GM21367 (cell line): ENCODE results near the gene PRRG1.
"Not testable (repeated sequence)": the region's sequence is repeated elsewhere in the genome, so short reads cannot be mapped to it uniquely, and the experiment has no call there.

Experiments used
- ATAC-seq: cut with Tn5 transposase; IDR thresholded peaks from one replicate; pipeline ENCODE4 v1.9.1; 2021; ENCODE audit not compliant: unreplicated experiment

Gene PRRG1

DNA sequence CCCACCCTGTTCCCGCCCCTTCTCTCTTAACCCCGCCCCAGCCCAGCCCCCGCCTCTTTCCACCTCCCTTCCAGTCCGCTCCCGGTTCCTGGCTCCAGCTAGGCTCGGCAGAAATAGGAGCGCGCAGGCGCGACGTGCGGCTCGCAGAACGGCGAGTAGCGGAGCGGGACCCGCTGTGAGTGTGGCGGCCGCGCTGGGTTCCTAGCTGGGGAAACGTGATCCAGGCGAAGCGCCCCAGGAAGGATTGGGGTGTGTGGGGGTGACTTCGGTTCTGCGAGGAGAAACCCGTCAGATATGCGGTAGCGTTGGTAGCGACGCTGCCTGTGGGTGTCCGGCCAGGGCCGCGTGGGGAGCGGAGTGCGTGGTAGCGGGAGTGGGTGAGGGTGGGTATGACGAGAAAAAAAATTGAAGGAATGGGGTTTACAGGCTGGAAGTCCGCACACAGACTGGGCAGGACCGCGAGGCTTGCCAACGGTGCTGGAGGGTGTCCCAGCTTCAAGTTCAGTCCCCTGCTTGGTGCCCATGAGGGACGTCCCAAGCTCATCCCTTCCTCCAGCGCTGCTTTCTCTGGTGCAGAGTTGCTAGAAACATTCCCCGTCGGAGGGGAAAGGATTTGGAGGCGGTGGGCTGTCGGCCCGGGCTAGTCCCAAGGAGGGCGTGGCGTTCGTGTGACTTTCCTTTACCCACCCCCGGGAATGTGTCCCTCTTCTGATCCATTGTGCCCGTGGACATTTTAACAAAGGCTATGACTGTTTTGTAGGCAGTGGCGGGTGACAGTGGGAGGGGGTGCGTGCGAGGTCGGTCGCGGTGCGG lies at the start of gene PRRG1:
Gene PRRG1 (plus strand): TSS at position 144 of the 813 bp plus-strand sequence. CDS start 56,886 bp downstream, outside the sequence.
- no peak for ATAC-seq

DNA sequence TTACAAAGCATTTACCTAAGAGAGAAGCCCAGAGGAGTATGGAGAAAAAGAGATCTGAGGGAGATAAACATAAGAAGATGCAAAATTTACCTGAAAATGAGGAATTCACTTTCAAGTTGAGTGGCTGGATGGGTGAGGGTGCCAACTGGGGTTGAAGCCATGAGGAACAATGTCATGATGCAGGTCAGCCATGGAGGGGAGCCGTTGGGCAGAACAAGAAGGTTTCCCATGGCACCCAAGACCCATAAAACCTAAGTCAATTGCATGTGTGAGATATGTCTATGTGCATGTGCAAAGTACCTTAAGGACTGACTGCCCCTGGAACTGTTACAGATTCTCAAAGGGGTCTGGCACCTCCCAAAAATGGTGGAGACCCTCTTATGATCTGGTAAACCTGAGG lies 46.6 kb upstream of the PRRG1 start:
- ATAC-seq: no peak

DNA sequence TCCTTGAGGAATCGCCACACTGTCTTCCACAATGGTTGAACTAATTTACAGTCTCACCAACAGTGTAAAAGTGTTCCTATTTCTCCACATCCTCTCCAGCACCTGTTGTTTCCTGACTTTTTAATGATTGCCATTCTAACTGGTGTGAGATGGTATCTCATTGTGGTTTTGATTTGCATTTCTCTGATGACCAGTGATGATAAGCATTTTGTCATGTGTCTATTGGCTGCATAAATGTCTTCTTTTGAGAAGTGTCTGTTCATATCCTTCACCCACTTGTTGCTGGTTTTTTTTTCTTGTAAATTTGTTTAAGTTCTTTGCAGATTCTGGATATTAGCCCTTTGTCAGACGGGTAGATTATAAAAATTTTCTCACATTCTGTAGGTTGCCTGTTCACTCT lies 43.9 kb upstream of the PRRG1 start:
- not testable (repeated sequence) for ATAC-seq

DNA sequence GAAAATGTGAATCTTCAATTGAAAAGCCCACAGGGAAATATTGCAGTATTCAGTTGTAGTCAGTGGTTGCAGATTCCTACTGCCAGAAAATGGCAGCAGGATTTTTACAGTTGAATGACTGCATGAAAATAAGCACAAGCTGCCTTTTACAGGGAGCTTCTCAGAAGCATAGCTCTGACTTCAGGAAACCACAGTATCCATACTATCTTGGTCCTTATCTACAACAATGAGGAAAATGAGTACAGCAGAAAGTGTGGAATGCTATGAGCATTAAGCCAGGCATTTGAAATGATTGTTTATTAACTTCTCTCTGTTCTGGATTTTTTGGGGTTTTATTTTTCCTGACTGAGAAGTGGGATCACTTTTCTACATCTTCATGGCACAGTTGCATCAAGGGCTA lies 34.6 kb upstream of the PRRG1 start:
- ATAC-seq: no peak

DNA sequence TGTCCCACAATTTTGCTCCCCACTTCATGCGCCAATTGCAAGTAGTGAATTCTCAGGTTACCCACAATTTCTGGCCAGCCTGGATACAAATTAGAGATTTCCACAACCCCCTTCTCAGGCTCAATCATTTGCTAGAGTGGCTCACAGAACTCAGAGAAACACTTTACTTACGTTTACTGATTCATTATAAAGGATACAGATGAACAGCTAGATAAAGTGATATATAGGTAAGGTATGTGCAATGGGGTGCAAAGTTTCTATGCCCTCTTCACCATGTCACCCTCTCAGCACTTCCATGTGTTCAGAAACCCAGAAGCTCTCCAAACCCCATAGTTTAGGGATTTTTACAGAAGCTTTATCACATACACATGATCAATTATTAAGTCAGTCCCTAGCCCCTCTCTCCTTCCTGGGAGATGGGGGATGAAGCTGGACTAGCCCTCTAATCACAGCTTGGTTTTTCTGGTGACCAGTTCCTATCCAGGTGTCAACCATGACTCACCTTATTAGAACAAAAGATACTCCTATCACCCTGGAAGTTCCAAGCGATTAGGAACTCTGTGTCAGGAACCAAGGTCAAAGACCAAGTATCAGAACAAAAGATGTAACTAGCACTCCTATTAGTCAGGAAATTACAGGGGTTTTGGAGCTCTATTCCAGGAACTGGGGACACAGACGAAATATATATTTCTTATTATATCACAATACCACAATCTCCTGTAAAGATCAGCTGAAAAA lies 33.5 kb upstream of the PRRG1 start:
- no peak for ATAC-seq

DNA sequence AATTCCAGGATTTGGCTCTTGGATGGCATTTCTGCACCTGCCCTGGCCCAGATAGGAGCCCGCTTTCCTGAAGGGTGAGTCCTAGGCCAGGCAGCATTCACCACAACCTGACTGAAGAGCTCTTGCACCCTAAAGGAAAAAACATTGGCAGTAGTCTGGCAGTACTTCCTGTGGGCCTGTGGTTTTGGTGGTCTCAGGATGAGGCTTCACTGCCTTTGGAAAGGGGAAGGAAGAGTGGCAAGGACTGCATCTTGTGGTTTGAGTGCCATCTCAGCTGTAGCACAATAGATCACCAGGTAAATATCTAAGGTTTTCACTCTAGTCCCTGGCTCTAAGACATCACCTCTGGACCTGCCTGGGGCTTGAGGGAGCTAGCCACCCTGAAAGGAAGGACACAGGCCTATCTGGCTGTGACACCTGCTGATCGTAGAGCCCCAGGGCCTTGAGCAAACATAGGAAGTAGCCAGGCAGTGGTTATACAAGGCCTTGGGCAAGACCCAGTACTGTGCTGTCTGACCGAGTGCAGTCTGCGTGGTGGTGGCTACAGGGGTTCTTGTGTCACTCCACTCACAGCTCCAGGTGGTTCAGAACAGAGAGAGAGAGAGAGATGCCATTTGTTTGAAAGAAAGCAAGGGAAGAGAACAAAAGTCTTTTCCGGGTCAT lies 28.5 kb upstream of the PRRG1 start:
- ATAC-seq: no peak

DNA sequence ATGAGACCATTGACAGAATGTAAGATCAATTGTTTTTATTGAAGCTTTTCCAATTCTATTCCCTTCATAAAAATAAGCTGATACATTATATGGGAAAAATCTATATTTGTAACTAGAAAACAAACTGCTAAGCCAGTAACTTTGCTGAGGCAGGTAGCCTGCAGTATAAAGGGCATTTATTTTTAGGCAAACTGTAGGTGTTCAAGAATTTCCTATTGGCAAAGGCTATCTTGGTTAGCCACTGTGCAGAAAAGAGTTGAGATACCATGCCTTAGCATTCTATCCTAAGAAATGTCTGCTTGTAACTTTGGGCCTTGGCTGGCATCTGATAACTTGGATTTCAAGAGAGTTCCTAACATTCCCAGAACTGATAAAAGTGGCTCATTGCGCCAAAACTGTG lies 18.5 kb upstream of the PRRG1 start:
- ATAC-seq: no peak

DNA sequence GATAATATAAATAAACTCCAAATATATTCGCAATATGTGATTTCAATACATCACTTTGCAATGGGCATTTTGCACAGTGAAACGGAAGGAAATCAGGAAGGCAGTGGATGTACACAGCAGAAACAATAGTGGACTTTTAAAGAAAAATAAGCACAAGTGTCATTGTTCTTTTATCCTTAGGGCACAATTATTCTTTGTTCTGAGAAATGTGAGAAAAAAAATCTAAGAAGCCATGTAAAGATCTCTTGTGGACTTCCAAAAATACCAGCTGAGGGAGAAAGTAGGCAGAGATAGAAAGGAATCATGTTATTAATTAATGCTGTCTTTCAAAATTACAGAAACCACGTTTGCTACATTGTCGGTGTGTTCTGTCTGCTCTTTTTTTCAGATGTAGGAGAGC lies 17.6 kb upstream of the PRRG1 start:
- no peak for ATAC-seq

DNA sequence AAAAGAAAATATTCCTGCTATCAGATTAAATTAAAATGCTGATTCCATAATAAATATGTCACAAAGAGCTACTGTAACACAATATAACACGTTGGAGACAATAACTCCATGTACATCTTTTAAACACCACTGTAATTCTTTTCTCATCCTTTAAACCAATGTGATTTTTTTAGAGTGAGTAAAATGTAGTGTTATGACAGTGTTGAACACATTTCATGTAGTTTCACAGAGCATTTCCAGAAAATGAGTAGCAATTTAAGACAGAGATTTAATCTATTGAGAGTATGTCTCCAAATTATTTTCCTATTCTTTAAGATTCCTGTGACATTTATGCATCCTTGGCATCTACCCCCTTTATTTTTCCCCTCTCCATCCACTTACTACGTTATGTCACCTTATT lies 17.1 kb upstream of the PRRG1 start:
- no peak for ATAC-seq

DNA sequence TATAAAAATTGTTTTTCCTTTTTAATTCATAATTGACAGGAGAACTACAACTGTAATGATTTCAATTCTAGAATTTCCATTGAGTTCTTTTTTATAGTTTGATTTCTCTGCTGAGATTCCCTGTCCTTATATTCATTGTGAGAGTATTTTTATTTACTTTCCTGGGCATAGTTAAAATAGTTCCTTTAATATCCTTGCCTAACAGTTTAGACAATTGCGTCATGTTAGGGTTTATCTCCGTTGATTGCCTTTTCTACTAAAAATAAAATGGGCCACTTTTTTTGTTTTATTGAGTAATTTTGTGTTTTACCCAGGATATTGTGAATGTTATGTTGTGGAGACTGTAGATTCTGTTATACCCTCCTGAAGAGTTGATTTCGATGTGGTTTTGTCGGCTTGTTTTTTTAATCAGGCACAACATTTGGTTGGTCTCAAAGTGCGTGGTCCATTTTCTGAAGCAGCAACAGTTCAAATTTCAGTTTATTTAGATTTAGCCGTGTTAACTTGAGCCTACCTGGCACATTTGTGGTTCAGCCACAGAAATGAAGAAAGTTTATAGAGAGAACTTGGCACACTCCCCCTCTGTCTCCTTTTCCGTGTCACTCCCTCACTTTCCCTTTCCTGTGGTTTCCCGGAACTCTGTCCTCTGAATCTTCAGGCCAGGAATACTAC lies 16.0 kb upstream of the PRRG1 start:
- ATAC-seq: no peak

DNA sequence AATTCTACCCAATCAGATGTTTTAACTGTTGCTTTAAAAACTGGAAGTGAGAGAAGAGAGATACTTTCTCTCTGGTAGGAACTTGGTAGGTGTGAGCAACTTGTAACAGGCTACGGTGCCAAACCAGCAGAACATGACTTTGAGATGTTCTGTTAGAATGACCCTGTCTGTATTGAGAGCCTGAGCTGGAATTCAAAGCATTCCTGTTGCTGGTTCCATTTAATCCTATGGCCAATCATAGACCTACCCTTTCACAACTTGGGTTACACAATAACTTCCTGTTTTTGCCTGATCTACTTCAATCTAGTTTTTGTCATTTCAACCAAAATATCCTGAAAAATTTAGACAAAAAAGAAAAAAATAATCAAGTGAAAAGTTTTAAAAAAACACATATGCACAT lies 1.7 kb upstream of the PRRG1 start:
- ATAC-seq: no peak

DNA sequence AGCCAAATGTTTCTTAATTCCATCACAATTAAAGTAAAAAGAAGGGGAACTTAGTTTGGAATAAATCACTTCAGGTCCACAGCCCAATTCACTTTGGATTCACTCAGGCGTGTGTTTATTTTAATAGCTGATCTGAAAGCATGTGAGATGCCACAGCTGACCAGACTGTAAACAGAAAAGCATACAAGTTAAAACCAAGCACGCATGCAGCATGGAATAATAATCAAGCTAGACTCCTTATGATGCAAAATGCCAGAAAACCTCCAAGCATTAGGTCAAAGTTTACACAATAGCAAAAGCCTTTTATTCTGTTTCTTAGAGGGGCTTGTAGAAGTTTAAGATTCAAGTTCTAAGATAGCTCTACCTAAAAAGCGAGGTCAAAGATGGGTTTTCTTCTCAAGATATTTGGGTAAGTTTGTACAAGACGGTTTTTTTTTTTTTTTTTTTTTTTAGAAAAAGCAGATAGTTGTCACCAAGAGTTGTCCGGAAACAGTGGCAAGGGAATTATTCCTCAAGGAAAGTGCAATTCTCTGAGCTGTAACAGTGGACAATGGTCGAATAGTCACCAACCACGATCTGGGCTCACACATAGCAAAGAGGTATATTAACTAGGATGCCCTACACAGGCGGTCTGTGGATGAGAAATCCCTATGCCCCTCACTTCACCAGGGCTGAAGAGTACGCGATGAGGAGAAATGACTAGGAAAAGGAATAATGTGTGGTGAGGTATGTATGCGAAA lies 763 bp upstream of the PRRG1 start:
- no peak for ATAC-seq

DNA sequence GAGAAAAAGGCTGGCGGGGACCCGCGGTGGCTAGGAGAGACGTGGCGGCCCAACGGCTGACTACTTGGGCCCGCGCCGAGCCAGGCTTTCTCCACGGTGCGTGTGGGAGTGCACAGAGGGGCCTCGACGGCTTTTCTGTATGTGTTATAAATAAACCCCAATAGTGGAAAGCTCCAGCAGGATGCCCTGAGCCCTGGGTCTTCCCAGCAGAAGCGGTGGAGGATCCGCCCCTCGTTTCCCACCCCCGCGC lies 268 bp upstream of the PRRG1 start:
- no peak for ATAC-seq

DNA sequence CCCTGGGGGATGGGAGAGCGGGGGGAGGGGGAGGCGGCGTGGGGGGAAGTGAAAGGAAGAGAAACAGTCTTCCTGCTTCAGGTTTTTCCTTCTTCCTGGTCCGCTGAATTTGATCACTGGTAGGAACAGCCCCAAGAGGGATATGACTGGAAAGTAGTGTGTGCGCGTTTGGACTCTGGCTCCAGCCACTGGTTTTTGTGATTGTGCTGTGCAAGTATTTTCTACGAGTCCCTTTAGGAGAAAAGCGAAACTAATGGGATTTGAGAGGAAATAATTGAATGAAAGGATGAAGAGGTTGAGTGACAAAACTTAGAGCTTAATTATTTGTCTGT lies 836 bp downstream of the PRRG1 start:
- no peak for ATAC-seq

DNA sequence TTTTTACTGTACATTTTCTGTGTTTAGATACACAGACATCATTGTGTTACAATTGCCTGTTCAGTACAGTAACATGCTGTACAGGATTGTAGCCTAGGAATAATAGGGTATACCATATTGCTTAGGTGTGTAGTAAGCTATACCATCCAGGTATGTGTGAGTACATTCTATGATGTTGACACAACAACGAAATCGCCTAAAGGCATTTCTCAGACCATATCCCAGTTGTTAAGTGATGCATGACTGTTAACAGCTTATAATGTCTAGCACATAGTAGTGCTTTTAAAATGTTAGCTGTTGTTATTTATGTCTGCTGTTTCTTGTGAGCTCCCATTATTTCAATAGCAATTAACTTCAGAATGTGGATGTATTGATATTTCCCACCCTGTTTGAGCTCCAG lies 4.5 kb downstream of the PRRG1 start:
- no peak for ATAC-seq

DNA sequence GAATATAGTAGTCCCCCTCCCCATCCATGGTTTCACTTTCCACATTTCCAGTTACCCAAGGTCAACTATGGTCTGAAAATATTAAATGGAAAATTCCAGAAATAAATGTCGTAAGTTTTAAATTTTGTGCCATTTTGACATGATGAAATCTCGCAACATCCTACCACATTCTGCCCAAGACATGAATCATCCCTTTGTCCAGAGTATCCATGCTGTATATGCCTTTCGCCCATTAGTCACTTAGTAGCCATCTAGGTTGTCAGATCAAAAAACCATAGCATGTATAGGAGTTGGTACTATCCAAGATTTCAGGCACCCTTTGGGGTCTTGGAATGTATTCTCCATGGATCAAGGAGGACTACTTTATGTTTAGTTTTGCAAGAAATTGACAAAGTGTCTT lies 8.3 kb downstream of the PRRG1 start:
- no peak for ATAC-seq

DNA sequence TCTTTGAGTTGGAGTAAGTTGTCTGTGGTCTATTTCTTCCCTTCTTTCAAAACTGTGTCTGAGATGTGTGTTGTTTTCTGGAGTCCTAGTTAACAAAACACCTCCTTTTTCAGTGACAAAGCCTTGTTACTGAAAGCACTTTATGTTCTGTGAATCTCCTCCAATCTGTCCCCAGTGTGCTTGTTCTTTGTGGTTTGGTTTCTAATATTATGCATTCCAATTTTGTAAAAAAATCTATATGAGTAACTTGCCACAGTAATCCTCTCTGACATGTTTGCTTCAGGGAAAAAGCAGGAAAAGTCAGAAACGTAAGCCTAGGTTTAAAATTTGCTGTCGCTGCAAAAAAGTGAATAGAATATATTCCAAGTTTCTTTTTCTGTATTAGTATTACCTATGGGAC lies 12.4 kb downstream of the PRRG1 start:
- ATAC-seq: no peak

DNA sequence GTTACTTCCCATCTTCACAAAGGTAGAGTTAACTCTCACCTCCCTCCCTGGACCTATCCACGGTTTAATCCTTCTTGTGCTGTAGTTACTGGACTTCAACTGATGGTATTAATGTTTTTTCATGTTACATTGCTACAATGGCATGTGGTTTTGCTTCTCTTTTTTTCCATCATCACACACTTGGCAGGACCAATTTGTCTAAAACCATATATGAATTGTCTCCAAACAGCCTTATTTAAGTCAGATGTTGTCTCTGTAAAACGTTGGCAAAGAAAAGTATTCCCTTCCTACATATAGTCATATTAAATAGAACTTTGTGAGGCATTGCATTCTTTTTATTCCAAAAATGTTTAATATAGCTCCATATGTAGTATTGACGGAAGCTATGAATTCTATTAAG lies 15.5 kb downstream of the PRRG1 start:
- ATAC-seq: no peak

DNA sequence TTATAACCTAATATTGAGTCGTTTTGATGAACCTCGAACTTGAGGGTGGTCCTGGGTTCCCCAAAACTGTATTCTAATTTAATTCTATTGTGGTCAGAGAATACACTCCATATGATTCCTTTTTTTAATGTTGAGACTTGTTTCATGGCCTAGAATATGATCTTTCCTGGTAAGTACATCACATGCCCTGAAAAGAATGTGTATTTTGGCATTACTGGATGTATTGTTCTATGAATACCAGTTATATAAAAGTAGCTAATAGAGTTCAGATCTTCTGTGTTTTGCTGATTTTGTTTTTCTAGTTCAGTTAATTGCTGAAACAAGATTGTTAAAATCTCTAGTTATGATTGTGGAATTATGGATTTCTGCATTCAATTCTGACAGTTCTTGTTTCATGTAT lies 18.8 kb downstream of the PRRG1 start:
- no peak for ATAC-seq

DNA sequence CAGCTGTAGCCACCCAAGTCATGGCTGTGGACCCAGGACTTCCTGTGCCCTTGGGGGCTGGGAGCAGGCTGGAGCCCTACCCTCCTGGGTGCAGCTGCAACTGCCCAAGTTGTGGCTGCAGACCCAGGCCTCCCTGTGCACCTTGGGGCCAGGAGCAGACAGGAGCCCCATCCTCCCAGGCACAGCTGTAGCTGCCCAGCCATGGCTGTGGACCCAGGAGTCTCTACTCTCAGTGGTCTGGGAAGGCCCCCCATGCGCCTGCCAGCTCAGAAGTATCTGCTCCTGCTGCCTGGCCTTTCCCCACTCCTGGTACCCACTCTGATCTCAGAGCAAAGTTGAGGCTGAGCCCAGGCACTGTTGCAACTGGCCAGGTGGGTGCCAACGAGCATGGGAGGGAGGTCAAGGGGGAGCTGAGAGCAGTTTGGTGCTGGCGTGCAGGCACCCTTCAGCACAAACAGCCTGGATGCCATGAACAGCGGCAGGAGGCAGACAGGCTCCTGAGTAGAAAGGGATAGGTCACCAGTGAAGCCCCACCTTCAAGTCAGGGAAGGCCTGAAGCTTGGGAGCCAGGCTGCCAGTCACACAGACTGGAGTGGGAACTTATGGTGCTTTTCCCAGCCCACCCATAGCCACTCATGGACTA lies 21.5 kb downstream of the PRRG1 start:
- ATAC-seq: no peak

DNA sequence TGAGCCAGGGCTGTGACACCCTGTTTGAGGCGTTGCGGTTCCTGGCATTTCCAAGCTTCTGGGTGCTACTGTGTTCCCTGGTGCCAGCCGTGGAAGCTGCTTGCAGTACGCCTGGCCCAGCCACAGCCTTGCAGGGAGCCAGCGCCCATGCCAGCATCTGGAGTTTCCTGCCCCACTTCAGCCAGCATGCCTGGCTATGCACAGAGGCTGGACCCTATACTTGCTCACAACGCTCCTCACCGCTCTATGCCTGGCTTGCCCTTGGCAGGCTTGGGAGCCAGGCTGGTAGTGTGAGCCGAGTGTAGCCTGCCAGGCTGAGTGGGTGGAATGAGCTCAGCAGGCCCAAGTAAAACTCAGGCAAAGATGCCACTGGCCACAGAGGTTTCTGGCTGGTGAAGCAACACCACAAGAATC lies 22.4 kb downstream of the PRRG1 start:
- no peak for ATAC-seq
